ENCODE measurements around the gene CRISP3.
"Not testable (repeated sequence)": the region's sequence is repeated elsewhere in the genome, so short reads cannot be mapped to it uniquely, and the experiment has no call there.

The CRISP3 gene, protein sequence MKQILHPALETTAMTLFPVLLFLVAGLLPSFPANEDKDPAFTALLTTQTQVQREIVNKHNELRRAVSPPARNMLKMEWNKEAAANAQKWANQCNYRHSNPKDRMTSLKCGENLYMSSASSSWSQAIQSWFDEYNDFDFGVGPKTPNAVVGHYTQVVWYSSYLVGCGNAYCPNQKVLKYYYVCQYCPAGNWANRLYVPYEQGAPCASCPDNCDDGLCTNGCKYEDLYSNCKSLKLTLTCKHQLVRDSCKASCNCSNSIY

DNA sequence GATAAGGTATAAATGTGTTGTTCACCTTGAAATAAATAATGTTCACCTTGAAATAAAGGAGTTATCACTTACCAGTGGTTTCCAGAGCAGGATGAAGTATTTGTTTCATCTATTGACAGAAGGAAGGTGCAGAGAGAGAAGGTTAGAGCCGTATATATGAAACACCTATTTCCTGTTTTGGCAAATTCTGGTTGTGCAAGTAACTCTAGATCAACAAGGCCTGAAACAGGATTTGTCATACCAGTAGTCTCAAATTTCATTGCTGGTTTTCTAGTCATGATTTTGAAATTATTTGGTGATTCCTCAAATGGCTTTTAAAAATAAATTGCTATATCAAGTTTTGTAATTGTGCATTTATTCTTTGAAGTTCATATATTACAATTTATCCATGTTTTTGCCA, at the start of gene CRISP3:
TSS of gene CRISP3 (minus strand) at position 130 of the 400 bp plus-strand sequence. CDS start at position 109, 21 bp downstream.
- DNase-seq = no peak

DNA sequence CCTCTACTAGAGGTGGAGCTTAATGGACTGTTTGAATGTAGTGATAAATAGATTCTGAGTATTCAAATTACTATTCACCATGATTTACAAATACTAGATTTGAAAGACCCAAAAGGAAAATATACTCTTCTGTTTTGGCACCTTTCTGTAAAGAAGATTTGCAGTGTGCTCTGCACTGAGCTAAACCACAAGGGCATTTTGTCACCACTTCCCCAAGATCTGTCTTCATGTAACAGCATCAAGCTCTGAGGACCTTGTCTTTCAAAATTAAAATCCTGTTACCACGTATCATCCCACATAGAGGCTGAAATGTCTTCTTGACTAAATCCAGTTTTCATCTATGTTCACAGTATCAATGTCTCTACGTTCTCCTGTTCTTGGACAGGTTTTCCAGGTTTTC, 46.2 kb upstream of the CRISP3 start:
- no peak for DNase-seq

DNA sequence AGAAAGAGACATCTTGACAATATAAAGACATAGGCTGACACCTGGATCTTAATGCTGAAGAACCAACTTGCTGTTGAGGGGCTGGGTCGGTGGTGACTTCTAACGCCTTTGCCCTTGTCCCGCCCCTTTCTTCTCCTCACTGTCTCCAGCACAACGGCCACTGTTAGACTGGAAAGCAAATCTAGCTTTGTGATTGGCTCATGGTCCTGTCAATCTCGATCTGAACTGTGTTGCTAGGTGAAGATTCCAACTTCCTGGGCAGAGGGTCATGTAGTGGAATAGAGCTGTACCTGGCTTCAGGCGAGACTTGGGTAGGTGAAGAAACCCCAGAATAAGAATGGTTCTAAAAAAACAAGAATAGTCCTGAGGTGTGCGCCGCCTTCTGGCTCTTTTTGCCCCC, 43.0 kb upstream of the CRISP3 start, which contains the start of gene PGK2:
TSS of gene PGK2 (minus strand) at position 110 of the 400 bp plus-strand sequence. CDS start at position 12, 98 bp downstream.
- no peak for DNase-seq

DNA sequence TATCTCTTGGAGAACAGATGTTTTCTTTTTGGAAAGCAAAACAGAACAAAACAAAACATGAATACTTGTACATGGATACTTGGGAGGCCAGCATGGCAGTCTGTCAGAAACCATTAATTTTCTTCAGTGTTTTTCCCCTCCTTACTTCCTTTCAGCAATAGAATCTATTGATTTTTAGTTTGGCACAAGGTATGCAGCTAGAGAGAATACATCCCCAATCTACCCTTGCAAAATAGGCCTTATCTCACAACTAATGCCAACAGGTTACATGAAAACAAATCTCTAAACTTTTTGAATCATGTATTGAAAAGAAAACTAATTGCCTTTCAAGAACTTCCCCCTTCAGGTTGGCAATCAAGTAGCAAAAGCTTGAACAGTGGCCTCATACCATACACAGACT, 40.1 kb upstream of the CRISP3 start:
- DNase-seq = no peak

DNA sequence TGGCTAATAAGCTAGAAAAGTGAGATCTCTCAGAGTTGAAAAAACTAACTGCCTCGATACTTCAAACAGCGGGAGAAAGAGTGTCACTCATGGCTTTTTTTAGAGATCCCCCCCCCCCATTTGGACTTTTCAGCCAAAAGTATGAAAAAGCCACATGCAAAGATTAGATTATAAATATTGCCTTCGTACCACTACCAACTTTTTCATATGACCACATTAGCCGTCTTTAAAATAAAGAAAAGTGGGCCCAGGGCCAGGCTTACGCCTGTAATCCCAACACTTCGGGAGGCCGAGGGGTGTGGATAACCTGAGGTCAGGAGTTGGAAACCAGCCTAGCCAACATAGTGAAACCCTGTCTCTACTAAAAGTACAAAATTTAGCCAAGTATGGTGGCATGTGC, 38.5 kb upstream of the CRISP3 start:
- no peak for DNase-seq

DNA sequence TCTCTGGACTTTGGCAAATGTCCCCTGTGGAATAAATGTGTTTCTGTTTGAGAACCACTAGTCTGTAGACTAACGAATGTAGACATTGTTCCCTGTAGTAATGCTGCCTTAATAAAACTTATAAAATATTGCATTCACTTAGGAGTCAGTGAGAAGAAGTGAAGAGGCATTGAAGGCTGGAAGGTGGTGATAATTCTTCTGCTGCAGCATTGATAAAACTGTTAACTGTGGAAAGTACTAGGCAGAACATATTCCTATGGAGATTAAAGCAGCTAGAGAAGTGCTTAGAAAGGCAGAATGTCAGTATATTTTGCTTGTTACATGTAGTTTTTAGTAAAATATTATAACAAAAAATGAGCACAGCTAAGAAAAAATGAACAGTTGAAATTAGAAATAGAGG, 38.1 kb upstream of the CRISP3 start:
- DNase-seq = no peak

DNA sequence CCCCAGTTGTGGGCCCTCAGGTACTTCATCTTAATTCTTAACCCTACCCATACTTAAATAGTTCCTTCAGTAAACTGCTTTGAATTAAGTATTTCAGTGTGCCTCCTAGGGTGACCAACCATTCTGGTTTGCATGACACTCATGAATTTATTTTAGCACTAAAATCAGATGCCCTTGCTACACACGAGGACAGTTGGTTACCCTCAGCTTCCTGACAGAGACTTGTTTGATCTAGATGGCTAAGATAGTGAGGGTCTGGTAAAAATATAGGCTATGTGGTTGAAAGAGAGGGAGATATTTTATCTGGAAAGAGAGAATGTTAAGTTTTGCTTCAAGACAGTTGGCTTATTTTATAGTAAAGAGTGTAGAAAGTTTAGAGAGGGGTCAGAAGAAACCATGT, 32.3 kb upstream of the CRISP3 start:
- no peak for DNase-seq

DNA sequence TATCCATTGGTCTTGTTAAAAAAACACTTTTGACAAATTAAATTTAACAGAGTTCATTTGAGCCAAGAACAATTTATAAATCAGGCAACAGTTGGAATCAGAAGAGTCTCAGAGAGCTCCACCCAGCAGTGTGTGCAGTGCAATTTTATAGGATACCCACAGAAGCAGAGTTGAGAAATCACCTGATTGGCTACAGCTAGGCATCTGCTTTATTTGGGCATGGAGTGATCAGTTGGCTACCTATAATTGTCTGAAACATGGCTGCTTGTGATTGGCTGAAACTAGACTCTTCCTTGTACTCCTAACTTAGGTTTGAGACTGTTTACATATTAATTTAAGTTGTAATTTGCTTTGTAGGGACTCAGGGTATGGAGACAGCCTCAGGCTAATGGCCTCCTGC, 30.9 kb upstream of the CRISP3 start:
- DNase-seq = no peak

DNA sequence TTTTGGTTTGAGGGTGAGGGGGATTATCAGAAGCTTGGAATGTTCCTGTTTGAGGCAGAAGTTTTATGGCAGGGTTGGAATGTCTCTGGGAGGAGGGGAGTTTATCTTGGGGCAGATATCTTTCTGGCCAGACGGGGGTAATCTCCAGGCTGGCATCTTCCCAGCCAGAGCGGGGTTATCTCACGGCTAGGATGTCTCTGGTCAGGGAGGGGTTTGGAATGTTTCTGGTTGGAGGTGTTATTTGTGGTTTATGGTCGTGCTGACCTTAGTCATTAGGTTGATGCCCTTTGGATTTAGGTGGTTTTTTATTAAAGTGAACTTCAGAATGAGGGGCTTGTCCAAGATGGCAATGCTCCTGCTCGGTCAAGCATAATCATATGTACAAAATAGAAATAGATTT, 28.1 kb upstream of the CRISP3 start:
- DNase-seq = no peak

DNA sequence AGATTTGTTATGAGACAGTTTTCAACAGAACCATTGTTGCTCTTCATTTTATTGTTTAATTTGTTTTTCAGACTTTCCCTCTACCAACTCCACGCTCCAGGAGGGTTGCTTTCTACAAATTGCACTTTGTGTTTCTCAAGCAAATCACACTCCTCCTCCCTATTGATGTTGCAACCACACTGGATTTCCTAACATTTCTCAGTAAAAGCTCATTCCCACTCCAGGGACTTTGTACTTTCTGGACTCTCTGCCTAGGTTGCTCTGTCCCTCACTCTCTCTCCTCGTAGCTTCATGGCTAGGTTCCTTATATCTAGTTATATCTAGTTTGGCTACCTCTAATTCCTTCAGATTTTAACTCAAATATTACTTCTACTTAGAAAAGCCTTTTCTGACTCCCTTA, 22.6 kb upstream of the CRISP3 start:
- DNase-seq = no peak

DNA sequence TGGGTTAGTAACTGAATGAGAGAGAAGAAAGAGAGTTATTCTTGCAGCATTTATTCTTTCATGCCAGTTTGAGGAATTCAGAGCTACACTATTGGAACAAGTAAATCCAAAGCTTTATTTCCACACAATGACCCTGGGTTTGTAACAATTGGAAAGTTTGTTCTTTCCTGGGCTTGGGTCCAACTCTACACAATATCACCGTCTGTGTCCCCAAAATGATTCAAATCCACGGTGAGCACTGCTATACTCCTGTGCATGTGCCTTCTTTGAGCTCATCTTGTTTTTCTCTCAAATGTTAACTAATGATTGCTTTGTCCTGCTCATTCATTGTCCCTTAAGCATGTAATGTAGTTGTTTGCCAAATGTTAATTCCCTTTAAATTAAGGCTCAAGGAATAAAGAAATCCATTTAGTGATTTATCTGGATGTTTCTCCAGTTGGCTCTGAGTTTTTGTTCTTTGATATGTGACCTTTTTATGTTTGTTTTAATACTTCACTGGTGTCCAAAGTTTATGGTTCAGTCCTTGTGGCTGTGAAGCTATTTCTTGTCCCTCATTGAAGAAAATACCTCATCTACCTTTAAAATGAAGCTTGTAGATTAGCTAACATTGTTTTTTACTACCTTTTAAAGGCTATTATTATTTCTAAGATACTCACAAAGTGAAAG, 20.5 kb upstream of the CRISP3 start:
- no peak for DNase-seq

DNA sequence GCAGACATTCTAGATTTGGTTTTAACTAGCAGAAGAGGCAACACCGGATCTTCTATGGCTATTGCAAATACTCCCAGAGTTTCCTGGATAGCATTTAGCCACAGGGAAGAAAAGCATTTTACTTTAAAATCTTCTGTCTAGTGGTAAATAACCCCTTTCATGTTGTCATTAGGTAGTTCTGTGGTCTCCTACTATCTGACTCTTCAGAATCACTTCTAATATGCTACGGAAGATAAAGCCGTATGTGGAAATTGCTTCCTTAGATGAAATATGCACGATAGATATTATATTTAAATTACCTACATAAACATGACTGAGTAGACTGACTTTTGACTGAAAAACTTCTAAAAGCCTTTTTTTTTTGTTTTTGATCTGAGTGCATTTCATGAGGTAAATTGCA, 759 bp downstream of the CRISP3 start:
- DNase-seq = no peak

DNA sequence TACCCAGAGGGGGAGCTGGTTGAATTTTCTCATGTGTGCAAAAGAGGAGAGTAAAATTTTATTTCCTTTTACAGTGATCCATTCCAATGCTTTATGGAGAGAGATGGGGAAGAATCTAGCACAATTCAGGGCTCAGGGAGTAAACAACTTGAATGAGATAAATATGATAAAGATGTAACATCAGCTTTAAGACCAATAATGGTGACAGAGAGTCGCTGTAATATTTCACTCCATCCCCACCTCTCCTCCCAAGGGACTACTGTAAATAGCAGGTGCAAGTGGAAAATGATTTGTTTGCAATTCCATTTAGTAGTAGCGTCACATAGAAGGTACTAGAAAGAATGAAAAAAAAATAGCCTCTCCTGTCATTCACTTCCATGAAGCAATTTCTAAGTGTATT, 4.8 kb downstream of the CRISP3 start:
- no peak for DNase-seq

DNA sequence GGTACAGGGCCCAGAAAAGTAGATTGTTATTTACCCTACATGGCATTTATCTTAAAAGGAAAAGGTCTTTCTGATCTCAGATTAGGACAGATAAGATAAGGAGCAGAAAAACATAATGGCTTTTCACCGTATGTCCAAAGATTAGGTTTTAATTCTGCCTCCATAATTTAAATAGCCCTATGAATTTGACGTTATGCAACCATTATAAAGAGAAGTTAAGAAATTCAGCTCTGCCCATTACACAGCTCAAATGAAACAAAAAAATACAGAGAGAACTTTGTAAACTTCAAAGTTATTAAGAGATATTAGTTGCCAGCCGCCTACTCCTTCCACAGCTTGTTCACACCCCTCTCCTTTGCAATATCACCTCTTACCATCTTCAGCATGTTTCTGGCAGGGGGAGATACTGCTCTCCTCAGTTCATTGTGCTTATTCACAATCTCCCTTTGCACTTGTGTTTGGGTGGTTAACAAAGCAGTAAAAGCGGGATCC, 8.1 kb downstream of the CRISP3 start:
- no peak for DNase-seq

DNA sequence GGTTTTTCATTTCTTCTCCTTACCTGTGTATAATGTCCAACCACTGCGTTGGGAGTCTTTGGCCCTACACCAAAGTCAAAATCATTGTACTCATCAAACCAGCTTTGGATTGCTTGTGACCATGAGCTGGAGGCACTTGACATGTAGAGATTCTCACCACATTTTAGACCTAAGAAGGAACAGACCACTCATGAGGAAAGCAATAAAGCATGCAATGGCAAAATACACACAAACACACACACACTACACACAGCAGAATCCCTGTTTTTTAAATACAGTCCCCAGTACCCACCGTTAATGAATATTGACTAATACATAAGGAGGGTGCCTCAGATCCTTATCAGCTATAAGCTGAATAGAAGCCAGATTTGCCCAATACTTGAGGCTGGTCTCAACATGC, 10.5 kb downstream of the CRISP3 start:
- DNase-seq = no peak

DNA sequence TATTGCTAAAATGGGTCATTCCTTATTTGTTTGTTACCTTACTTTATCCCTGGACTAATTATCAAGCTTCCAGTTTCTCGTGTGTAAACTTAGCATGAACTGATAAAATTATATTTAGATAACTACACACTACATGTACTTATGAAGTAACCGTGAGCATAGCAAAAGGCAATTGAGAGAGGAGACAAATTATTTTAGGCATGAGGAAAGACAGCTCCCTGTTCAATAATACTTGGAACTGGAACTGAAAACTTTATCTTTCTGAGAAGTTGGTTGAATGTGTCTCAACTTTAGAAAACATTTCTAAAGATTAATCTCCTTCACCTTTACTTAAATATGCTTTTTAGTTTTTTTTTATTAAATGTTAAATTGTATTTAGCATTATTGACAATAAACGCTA, 11.4 kb downstream of the CRISP3 start:
- DNase-seq = no peak

DNA sequence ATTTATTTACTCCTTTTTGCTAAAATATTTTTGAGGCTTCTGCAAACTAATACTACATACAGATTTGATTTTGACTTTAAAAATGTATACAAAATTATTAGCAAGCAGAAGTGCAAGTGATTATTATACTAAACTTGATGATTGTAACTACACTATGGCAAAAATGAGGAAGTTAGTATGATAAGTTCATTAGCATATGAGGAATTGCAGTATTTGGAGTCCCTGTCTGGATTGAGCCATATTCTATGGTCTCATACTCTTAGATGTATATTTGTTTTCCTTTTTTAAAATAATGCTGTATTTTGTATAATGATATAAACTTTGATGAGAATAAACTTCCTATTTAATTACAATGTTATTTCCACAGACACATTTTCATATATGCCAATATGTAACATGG, 13.9 kb downstream of the CRISP3 start:
- no peak for DNase-seq

DNA sequence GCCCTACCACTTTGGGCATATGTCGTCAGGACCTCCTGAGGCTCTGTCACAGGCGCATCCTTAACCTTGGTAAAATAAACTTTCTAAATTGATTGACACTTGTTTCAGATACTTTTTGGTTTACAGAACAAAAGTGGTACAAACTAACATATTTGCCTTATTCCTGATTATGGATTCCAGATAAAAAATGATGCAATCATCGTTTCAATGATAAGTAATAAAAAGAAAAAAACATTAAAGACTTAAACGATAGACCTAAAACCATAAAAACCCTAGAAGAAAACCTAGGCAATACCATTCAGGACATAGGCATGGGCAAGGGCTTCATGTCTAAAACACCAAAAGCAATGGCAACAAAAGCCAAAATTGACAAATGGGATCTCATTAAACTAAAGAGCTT, 20.3 kb downstream of the CRISP3 start:
- not testable (repeated sequence) for DNase-seq

DNA sequence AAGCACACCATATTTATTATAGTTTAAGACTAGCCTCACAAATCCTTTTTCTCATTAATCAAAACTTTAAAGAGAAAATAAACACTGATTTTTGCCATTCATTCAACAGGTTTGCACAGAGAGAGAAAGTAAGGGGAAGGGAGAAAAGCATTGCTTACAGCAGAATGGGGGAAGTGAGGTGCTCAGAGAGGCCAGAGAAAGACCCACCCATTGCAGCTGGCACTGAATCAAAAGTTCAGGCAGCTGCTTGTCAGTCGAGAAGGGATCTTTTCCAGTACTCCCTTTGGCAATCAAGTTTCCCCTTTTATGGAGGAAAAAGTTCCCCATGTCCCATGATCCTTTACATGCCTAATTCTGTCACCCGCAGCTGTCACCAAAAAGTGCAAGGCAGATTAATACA, 22.9 kb downstream of the CRISP3 start:
- no peak for DNase-seq

DNA sequence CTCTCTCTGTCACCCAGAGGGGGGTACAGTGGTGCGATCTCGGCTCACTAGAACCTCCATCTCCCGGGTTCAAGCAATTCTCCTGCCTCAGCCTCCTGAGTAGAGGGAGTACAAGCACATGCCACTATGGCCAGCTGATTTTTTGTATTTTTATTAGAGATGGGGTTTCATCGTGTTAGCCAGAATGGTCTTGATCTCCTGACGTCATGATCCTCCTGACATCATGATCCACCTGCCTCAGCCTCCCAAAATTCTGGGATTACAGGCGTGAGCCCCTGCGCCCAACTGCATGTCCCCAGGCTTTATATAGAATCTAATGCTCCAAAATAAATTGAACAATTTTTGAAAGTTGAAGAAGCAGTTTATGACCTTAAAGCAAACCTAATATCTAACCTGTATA, 23.8 kb downstream of the CRISP3 start:
- no peak for DNase-seq

DNA sequence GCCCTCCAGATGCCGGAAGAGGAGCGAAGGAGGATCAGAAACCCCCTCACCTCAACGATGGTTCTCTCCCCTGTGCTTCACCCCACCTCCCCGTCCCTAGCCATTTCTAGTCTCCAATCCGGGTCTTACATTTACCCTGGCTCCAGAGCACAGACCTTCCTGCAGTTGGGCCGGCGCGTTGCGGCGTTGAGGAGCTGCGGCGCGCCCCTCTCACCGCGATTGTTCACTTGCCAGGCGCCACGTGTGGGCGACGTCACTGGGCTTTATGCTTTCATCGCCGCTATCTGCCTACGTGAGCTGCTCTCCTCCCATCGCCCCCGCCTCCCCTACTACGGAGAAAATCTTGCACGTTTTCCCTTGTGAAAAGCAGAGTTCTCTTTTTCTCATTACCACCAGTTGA, 30.8 kb downstream of the CRISP3 start, which contains the start of gene CRISP2:
TSS of gene CRISP2 (minus strand) at position 198 of the 400 bp plus-strand sequence. CDS start 4,347 bp downstream, outside the sequence.
- no peak for DNase-seq

DNA sequence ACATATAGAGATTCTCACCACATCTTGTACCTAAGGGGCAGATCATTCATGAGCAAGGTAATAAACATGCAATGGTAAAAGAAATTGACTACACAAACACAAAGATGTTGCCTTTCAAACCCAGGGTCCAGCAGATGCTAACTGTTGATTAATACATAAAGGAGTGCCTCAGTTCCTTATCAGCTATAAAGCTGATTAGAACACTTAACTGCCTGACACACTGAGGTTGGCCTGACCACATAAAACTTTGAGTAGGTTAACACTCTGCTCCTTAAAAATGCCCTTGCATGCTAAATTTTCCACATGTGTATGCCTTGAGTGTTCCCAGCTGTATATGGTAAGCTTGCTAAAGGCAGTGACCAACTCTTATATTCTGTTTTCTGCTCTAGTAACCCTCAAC, 45.7 kb downstream of the CRISP3 start:
- no peak for DNase-seq

DNA sequence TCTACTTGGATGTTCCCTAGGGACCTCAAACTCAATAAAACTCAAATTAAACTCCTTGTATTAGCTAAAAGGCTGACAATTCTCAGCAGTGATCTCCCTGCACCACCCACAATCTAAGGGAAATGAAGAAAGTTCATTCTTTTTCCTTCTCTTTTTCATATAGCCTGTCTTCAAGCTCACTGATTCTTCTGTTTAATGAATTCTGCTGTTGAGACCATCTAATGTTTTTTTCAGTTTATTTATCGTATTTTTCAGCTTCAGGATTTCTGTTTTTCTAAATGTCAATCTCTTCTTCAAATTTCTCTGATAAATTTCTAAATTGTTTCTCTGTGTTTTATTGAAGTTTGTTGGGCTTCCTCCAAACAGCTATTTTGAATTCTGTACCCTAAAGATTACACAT, 50.7 kb downstream of the CRISP3 start:
- DNase-seq = no peak

DNA sequence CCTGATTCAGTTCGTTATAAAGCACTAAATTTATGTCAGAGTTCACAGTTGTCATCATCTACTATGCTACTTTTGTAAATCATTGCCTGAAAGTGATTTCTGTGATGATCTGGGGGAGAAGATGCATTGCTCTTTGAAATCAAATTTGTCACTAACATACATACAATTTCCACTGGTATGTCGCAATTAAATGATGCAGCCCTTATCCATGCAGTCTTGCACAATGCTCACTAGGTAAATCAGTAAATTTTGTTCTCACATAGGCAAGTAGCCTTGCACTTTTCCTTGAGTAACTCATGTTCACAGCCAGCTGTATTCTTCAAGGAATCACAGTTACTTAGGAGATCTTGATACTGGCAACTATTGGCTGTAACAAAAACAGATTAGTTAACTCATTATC, 51.7 kb downstream of the CRISP3 start:
- no peak for DNase-seq
